GM21515 (cell line): Measurements from ENCODE around the gene CEP128.

Experiments used
- ATAC-seq: cut with Tn5 transposase; IDR thresholded peaks from one replicate; pipeline ENCODE4 v1.9.1; 2021; ENCODE audit not compliant: unreplicated experiment

The CEP128 gene

GRCh38 chr14:80624581-80624980 is 317.0 kb downstream of the CEP128 start:
- no peak for ATAC-seq

- ATAC-seq, result no peak
These were observed 319.8 kb downstream of the CEP128 start for GRCh38 chr14:80621701-80622100.

- ATAC-seq, result no peak
These were observed 321.1 kb downstream of the CEP128 start for GRCh38 chr14:80620434-80620833.

GRCh38 chr14:80618751-80619329 is 322.7 kb downstream of the CEP128 start:
- ATAC-seq, result no peak

- peak; percentile 88 for ATAC-seq
These were observed 325.7 kb downstream of the CEP128 start for GRCh38 chr14:80615831-80616230.

- no peak for ATAC-seq
These were observed 332.5 kb downstream of the CEP128 start for GRCh38 chr14:80609055-80609454.

- no peak for ATAC-seq
These were observed 333.0 kb downstream of the CEP128 start for GRCh38 chr14:80608563-80608962.

- ATAC-seq, result no peak
These were observed 333.9 kb downstream of the CEP128 start for GRCh38 chr14:80607430-80608190.

- no peak for ATAC-seq
These were observed 335.2 kb downstream of the CEP128 start for GRCh38 chr14:80606347-80606772.

- ATAC-seq, result no peak
These were observed 336.0 kb downstream of the CEP128 start for GRCh38 chr14:80605536-80605935.

GRCh38 chr14:80602946-80603345 is 338.6 kb downstream of the CEP128 start:
- ATAC-seq, result no peak

- peak; percentile 96 for ATAC-seq
These were observed 354.3 kb downstream of the CEP128 start for GRCh38 chr14:80587096-80587724.

GRCh38 chr14:80586131-80586530 is 355.4 kb downstream of the CEP128 start:
- no peak for ATAC-seq

- no peak for ATAC-seq
These were observed 356.1 kb downstream of the CEP128 start for GRCh38 chr14:80585506-80585835.

GRCh38 chr14:80584744-80585505 is 356.6 kb downstream of the CEP128 start:
- ATAC-seq, result no peak

- no peak for ATAC-seq
These were observed 363.9 kb downstream of the CEP128 start for GRCh38 chr14:80577599-80577998.

- no peak for ATAC-seq
These were observed 365.1 kb downstream of the CEP128 start for GRCh38 chr14:80576401-80576800.

GRCh38 chr14:80575763-80576162 is 365.8 kb downstream of the CEP128 start:
- ATAC-seq, result no peak

GRCh38 chr14:80572666-80573065 is 368.9 kb downstream of the CEP128 start:
- ATAC-seq, result no peak

GRCh38 chr14:80570930-80571298 is 370.6 kb downstream of the CEP128 start:
- no peak for ATAC-seq

GRCh38 chr14:80567905-80568536 is 373.5 kb downstream of the CEP128 start:
- ATAC-seq, result no peak
